H1 (cell line): ENCODE results near the gene CD81. TPM values are rescaled to one million over a fixed set of nuclear protein-coding genes. Genes with fewer than 3 reads are reported as not detected.

ENCODE experiments used
- BCL11A ChIP-seq, 2 experiments: IDR thresholded peaks; one replicate each; pipeline ENCODE4 v1.6.1; 2011; ENCODE audit warnings: low read depth in 2 of 2, low read length in 2 of 2, mild to moderate bottlenecking in 2 of 2
- CBX5 ChIP-seq: fragments of 300-800, 300-1000 bp; sonication (generic); IDR thresholded peaks from 2 replicates; pipeline ENCODE4 v1.7.1; 2016; ENCODE audit warnings: antibody characterized with exemption, low read length, low read depth
- CBX8 ChIP-seq: fragments of 300-800, 300-1000 bp; sonication (generic); IDR thresholded peaks from 2 replicates; pipeline ENCODE4 v1.7.1; 2016; ENCODE audit warnings: low read depth, low read length, borderline replicate concordance
- FOSL1 ChIP-seq: IDR thresholded peaks from 2 replicates; pipeline ENCODE4 v1.6.1; 2011; ENCODE audit warnings: mild to moderate bottlenecking, low read depth, low read length, moderate library complexity; ENCODE audit not compliant: insufficient read depth
- TCF12 ChIP-seq: IDR thresholded peaks from 2 replicates; pipeline ENCODE4 v1.6.1; 2011; ENCODE audit warnings: low read depth, mild to moderate bottlenecking, low read length
- TEAD4 ChIP-seq: IDR thresholded peaks from 2 replicates; pipeline ENCODE4 v1.6.1; 2012; ENCODE audit warnings: low read depth, low read length, inconsistent platforms, mixed read lengths
- polyA plus RNA-seq, 7 experiments: library from polyadenylated mRNA; depleted of rRNA in 3 of 7; stranded (reverse) in 5 of 7; unstranded in 2 of 7; fragments of >200 nt in 5 of 7; fragments of 200-250 nt in 2 of 7; gene quantifications; 1 replicate in 5 of 7; 2 replicates in 1 of 7; 4 replicates in 1 of 7; pipeline versions ENCODE4 v1.2.1 to v1.2.3, GENCODE V29; 2011 to 2013; ENCODE audit warnings: missing spikeins in 2 of 7, mixed read lengths in 2 of 7
- total RNA-seq: library from RNA; stranded (reverse); fragmentation: NEBNext Ultra II Directional; extraction: Animal tissue kit (Norgen Biotek cat#: 25700); gene quantifications from 2 replicates; pipeline ENCODE4 v1.2.1, GENCODE V29; 2021
- TF ChIP-seq, protein P1 (sequence below): fragments of 300-600 bp; sonication (generic); IDR thresholded peaks from 2 replicates; pipeline ENCODE4 v1.7.1; 2012; ENCODE audit warnings: low read length, moderate library complexity, mild to moderate bottlenecking, inconsistent platforms; ENCODE audit not compliant: insufficient replicate concordance

Gene CD81
- total and polyA plus RNA-seq, 2 of the 8 experiments (the other 6 are each of a cell fraction or from before 2014, with no cell fraction given): 238 to 309 TPM

GRCh38 chr11:2375964-2376551 lies 1.1 kb upstream of the CD81 start (continued):
- no peak for TF ChIP-seq CBX8
- no peak for TF ChIP-seq TCF12
- no peak for TF ChIP-seq TEAD4
- TF ChIP-seq, protein P1, sequence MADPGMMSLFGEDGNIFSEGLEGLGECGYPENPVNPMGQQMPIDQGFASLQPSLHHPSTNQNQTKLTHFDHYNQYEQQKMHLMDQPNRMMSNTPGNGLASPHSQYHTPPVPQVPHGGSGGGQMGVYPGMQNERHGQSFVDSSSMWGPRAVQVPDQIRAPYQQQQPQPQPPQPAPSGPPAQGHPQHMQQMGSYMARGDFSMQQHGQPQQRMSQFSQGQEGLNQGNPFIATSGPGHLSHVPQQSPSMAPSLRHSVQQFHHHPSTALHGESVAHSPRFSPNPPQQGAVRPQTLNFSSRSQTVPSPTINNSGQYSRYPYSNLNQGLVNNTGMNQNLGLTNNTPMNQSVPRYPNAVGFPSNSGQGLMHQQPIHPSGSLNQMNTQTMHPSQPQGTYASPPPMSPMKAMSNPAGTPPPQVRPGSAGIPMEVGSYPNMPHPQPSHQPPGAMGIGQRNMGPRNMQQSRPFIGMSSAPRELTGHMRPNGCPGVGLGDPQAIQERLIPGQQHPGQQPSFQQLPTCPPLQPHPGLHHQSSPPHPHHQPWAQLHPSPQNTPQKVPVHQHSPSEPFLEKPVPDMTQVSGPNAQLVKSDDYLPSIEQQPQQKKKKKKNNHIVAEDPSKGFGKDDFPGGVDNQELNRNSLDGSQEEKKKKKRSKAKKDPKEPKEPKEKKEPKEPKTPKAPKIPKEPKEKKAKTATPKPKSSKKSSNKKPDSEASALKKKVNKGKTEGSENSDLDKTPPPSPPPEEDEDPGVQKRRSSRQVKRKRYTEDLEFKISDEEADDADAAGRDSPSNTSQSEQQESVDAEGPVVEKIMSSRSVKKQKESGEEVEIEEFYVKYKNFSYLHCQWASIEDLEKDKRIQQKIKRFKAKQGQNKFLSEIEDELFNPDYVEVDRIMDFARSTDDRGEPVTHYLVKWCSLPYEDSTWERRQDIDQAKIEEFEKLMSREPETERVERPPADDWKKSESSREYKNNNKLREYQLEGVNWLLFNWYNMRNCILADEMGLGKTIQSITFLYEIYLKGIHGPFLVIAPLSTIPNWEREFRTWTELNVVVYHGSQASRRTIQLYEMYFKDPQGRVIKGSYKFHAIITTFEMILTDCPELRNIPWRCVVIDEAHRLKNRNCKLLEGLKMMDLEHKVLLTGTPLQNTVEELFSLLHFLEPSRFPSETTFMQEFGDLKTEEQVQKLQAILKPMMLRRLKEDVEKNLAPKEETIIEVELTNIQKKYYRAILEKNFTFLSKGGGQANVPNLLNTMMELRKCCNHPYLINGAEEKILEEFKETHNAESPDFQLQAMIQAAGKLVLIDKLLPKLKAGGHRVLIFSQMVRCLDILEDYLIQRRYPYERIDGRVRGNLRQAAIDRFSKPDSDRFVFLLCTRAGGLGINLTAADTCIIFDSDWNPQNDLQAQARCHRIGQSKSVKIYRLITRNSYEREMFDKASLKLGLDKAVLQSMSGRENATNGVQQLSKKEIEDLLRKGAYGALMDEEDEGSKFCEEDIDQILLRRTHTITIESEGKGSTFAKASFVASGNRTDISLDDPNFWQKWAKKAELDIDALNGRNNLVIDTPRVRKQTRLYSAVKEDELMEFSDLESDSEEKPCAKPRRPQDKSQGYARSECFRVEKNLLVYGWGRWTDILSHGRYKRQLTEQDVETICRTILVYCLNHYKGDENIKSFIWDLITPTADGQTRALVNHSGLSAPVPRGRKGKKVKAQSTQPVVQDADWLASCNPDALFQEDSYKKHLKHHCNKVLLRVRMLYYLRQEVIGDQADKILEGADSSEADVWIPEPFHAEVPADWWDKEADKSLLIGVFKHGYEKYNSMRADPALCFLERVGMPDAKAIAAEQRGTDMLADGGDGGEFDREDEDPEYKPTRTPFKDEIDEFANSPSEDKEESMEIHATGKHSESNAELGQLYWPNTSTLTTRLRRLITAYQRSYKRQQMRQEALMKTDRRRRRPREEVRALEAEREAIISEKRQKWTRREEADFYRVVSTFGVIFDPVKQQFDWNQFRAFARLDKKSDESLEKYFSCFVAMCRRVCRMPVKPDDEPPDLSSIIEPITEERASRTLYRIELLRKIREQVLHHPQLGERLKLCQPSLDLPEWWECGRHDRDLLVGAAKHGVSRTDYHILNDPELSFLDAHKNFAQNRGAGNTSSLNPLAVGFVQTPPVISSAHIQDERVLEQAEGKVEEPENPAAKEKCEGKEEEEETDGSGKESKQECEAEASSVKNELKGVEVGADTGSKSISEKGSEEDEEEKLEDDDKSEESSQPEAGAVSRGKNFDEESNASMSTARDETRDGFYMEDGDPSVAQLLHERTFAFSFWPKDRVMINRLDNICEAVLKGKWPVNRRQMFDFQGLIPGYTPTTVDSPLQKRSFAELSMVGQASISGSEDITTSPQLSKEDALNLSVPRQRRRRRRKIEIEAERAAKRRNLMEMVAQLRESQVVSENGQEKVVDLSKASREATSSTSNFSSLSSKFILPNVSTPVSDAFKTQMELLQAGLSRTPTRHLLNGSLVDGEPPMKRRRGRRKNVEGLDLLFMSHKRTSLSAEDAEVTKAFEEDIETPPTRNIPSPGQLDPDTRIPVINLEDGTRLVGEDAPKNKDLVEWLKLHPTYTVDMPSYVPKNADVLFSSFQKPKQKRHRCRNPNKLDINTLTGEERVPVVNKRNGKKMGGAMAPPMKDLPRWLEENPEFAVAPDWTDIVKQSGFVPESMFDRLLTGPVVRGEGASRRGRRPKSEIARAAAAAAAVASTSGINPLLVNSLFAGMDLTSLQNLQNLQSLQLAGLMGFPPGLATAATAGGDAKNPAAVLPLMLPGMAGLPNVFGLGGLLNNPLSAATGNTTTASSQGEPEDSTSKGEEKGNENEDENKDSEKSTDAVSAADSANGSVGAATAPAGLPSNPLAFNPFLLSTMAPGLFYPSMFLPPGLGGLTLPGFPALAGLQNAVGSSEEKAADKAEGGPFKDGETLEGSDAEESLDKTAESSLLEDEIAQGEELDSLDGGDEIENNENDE: no peak
- TF ChIP-seq FOSL1: no peak
- TF ChIP-seq CBX5: no peak
- TF ChIP-seq BCL11A (IDR thresholded peaks at IDR 0.05; ENCODE audit: low read depth in 2 of 2, low read length in 2 of 2): no peak
- TF ChIP-seq, all 59 proteins: peak for 0
